BJ (cell line): ENCODE results near the gene DSCAML1. TPM values are rescaled to one million over a fixed set of nuclear protein-coding genes. Genes with fewer than 3 reads are reported as not detected.

Experiments used
- CTCF ChIA-PET: fragments of 350-600 bp; formaldehyde crosslinking; extraction: SDS; loops from one replicate; lab custom pipeline; 2021; ENCODE audit warnings: antibody characterized with exemption, inconsistent platforms; lab: Yijun Ruan, JAX
- POLR2A ChIA-PET: fragments of 300-600 bp; sonication (Branson Sonifier 250); formaldehyde crosslinking; extraction: SDS; loops from one replicate; lab custom pipeline; 2021; ENCODE audit warnings: antibody characterized with exemption; lab: Charles Lee
- DNase-seq: peaks from one replicate; pipeline ENCODE4 v3.0.0-alpha.2; 2011; ENCODE audit warnings: low read depth
- H3K27me3 ChIP-seq: 2 replicates; pipeline ENCODE4 v1.6.0; 2011; ENCODE audit warnings: low read length; ENCODE audit not compliant: control insufficient read depth, insufficient read depth
- H3K36me3 ChIP-seq: 2 replicates; pipeline ENCODE4 v1.5.1; 2011; ENCODE audit warnings: low read length; ENCODE audit not compliant: control insufficient read depth, insufficient read depth
- H3K4me3 ChIP-seq: 2 replicates; pipeline ENCODE4 v1.5.1; 2011; ENCODE audit warnings: low read depth, mild to moderate bottlenecking, control low read depth, low read length
- polyA plus RNA-seq: library from polyadenylated mRNA; depleted of rRNA; stranded (reverse); fragments of >200 nt; gene quantifications from 2 replicates; pipeline ENCODE4 v1.2.3, GENCODE V29; 2011; rRNA removed
- TF ChIP-seq, protein P1 (sequence below): IDR thresholded peaks from 2 replicates; pipeline ENCODE4 v1.5.1; 2011; ENCODE audit warnings: low read depth, mild to moderate bottlenecking, control low read depth, inconsistent platforms, low read length, moderate library complexity; ENCODE audit not compliant: insufficient read depth

DSCAML1 gene
- polyA plus RNA-seq, 1 experiment: not detected

DNA sequence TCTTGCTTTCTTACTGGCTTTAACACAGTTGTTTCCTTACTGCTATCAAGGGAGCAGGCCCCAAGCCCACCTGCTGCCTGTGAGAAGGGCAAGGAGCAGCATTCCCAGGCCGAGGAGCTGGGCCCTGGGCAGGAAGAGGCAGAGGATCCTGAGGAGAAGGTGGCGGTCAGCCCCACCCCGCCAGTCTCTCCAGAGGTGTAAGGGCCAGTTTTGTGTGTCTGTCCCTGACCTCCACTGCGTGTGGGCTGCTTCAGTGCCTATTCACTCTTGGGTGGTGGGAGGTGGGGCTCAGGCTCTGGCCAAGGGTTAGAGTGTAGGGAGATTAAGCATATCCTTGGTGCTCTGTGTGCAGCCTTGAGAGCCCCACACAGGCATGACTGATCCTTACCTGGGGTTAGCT, 414.3 kb downstream of the DSCAML1 start:
- H3K4me3 ChIP-seq: no peak overlapping the region
- no peak for DNase-seq
- POLR2A ChIA-PET: no interaction called here
- H3K27me3 ChIP-seq: no peaks in the 10 kb centered on the region
- TF ChIP-seq, protein P1, sequence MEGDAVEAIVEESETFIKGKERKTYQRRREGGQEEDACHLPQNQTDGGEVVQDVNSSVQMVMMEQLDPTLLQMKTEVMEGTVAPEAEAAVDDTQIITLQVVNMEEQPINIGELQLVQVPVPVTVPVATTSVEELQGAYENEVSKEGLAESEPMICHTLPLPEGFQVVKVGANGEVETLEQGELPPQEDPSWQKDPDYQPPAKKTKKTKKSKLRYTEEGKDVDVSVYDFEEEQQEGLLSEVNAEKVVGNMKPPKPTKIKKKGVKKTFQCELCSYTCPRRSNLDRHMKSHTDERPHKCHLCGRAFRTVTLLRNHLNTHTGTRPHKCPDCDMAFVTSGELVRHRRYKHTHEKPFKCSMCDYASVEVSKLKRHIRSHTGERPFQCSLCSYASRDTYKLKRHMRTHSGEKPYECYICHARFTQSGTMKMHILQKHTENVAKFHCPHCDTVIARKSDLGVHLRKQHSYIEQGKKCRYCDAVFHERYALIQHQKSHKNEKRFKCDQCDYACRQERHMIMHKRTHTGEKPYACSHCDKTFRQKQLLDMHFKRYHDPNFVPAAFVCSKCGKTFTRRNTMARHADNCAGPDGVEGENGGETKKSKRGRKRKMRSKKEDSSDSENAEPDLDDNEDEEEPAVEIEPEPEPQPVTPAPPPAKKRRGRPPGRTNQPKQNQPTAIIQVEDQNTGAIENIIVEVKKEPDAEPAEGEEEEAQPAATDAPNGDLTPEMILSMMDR: no peak
- CTCF ChIA-PET: interaction anchor here (0.6 to 1.4 kb wide), 2 partner anchors 17 to 43 kb away, joined by 3 read pairs; no protein-coding TSS in a partner anchor
- peaks cover 26% of the 10 kb centered on the region for H3K36me3 ChIP-seq

DNA sequence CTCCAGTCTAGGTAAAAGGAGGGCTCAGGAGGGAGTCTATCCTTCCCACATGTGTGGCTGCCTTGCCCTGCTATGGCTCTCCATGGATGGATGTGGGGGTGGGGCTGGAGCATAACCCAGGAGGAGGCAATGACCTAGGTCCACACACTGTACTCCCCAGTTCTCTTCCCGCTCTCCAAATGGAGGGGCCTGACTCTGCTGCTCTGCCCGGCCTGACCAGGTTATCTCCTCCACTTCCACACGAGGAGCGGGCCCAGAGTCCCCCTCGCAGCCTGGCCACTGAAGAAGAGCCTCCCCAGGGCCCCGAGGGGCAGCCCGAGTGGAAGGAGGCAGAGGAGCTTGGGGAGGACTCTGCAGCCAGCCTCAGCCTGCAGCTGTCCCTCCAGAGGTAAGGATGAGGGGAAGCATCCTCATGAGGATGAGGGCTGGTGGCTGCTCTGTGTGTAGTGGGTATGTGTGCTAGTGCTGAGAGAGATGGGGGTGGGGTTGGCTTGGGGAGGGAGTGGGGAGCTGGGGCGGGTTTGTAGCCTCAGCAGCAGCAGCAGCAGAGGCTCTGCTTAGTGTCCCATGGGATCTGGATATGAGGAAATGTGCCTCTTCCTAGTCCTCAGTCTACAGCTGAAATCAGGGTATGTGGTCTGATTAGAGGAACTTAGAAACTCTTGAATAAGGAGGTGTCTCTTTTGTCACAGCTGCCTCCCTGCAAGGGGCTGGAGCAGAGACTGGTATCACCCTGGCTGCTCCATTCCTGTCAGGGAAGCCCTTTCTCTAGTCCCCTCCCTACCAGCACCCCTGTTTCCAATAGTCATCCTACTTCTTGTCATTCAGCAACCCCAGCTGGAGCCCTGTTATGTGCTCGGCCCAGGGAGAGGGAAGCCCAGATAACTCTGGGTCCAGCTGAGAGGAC, 415.3 kb downstream of the DSCAML1 start:
- POLR2A ChIA-PET: no interaction called here

DNA sequence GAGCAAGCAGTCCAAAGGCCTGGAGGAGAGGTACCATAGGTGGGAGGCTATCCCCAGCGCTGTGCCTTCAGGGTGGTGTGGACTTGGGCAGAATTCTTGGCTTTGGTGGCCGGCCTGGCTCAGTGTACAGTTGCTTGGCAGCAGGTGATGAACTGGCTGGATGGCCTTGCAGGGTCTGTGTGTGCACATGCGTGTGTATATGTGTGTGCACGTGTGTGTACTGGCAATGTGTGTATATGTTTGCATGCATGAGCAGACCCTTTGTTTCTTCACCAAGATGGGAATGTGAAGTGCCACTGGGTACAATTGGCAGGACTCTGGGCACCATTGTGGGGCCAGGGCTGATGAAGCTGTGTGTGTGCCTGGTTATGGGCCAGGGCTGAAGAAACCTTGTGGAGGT, 416.3 kb downstream of the DSCAML1 start:
- ChIA-PET CTCF (interaction anchor here (0.9 kb wide), 1 partner anchor 13 kb away, joined by 3 read pairs; no protein-coding TSS in a partner anchor), POLR2A (no interaction called here)
- no peak for DNase-seq
- TF ChIP-seq, protein P1: no peak
- Histone ChIP-seq H3K36me3 (peaks cover 27% of the 10 kb centered on the region), H3K27me3 (no peaks in the 10 kb centered on the region), H3K4me3 (no peak overlapping the region)

More for the DNA sequence above, 415.3 kb downstream of the DSCAML1 start:
- CTCF ChIA-PET: interaction anchor here (0.9 to 1.1 kb wide), 2 partner anchors 14 to 44 kb away, joined by 3 read pairs; no protein-coding TSS in a partner anchor
- no peaks in the 10 kb centered on the region for H3K27me3 ChIP-seq
- DNase-seq: no peak
- H3K4me3 ChIP-seq: no peak overlapping the region
- TF ChIP-seq, protein P1: no peak
- peaks cover 25% of the 10 kb centered on the region for H3K36me3 ChIP-seq

DNA sequence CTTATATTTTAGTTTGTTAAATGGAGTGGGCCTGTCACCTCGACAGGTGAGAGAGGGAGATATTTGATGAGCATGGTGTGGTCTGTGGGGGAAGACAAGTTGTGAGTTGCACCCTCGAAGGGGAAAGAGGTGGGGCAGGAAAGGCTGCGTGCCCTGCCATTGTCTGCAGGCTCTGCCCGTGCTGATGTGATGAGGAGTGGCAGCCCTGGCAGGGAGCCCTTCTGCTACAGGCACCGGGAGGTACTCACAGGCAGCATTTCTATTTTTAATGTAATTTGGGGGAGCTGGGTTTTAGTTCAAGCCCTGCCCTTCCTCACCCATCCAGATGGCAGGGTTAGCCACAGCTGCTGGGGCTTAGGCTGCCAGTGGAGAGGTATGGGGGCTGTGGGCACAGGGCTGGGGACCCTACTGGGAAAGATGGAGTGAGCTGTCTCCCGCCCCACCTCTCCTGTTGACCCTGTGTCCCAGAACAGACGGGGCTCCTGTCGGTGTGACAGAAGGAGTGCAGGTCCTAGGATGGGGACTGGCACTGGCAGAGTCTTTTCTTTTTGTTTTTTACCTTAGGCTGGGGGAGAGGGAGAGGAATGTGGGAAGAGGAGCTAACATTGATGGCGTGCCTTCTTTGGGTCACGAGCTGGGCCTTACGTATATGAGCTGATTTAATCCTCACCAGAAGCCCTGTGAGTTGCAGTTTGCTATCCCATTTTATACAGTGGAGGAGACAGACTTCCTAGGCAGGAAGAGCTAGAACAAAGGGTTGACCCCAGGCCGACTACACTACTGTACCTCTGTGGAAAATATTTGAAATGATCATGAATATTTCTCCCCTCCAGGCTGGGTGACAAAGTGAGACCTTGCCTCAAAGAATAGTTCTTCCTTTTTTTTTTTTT, 417.8 kb downstream of the DSCAML1 start:
- POLR2A ChIA-PET: no interaction called here
- no peaks in the 10 kb centered on the region for H3K27me3 ChIP-seq
- TF ChIP-seq, protein P1: no peak
- H3K4me3 ChIP-seq: no peak overlapping the region
- CTCF ChIA-PET: interaction anchor here (0.6 kb wide), 2 partner anchors 20 to 47 kb away, joined by 3 read pairs; no protein-coding TSS in a partner anchor
- peaks cover 32% of the 10 kb centered on the region for H3K36me3 ChIP-seq
- DNase-seq: no peak

Other genes with a start within 250 kb of the DSCAML1 start
- gene FXYD2, start 27.5 kb upstream of the DSCAML1 start, polyA plus RNA-seq: not detected in 2 replicates
- not detected in 2 replicates for gene FXYD6, start 79.4 kb upstream of the DSCAML1 start, polyA plus RNA-seq
- not detected in 2 replicates for gene TMPRSS13, start 132.2 kb upstream of the DSCAML1 start, polyA plus RNA-seq
- gene IL10RA, start 189.2 kb upstream of the DSCAML1 start, polyA plus RNA-seq: not detected in 2 replicates